Heart left ventricle (tissue), 16 donors: Measurements from ENCODE around the gene OR2A1. TPM values are rescaled to one million over a fixed set of nuclear protein-coding genes. Genes with fewer than 3 reads are reported as not detected.
"Not testable (repeated sequence)": the region's sequence is repeated elsewhere in the genome, so short reads cannot be mapped to it uniquely, and the experiment has no call there.

ENCODE experiments used
- ATAC-seq, 4 donors: fragments of 200-7000 bp; cut with Tn5 transposase; one replicate each; pipeline ENCODE4 v1.9.1; 2020 to 2022; ENCODE audit warnings: moderate library complexity in 4 of 4, mild to moderate bottlenecking in 3 of 4, moderate number of reproducible peaks in 1 of 4
- DNase-seq, 5 donors: peaks; one replicate each; pipeline ENCODE4 v3.0.0-alpha.2; 2020
- H3K27ac ChIP-seq, 12 donors: fragments of 200-600 bp; sonication (generic) in 4 of 12; one replicate each; pipeline versions ENCODE4 v1.5.0 to v1.8.0; 2016 to 2022; ENCODE audit warnings: mild to moderate bottlenecking in 2 of 12
- H3K27me3 ChIP-seq, 9 donors: fragments of 200-600 bp; sonication (generic) in 2 of 9; one replicate each; pipeline versions ENCODE4 v1.5.1 to v1.8.0; 2016 to 2022; ENCODE audit warnings: mild to moderate bottlenecking in 3 of 9
- H3K36me3 ChIP-seq, 9 donors: fragments of 200-600 bp; sonication (generic) in 2 of 9; one replicate each; pipeline versions ENCODE4 v1.5.0 to v1.8.0; 2018 to 2022; ENCODE audit warnings: mild to moderate bottlenecking in 2 of 9
- H3K4me1 ChIP-seq, 12 donors: fragments of 200-600 bp; sonication (generic) in 4 of 12; one replicate each; pipeline versions ENCODE4 v1.5.0 to v1.8.0; 2016 to 2022; ENCODE audit warnings: mild to moderate bottlenecking in 3 of 12
- H3K4me3 ChIP-seq, 12 donors: fragments of 200-600 bp; sonication (generic) in 4 of 12; one replicate each; pipeline versions ENCODE4 v1.5.0 to v1.8.0; 2017 to 2022; ENCODE audit warnings: mild to moderate bottlenecking in 9 of 12, moderate library complexity in 4 of 12
- H3K9me3 ChIP-seq, 12 donors: fragments of 200-600 bp; sonication (generic) in 4 of 12; one replicate each; pipeline versions ENCODE4 v1.5.0 to v1.8.0; 2016 to 2022; ENCODE audit warnings: mild to moderate bottlenecking in 1 of 12
- WGBS, 4 donors: extraction: QIAGEN DNeasy Blood & Tissue Kit in 2 of 4; methylation state at CpG; one replicate each; pipeline versions ENCODE4 v1.1.5 to v1.1.7; 2013 to 2018; 5-methylcytosine and 5-hydroxymethylcytosine counted together
- intact Hi-C, 10 donors: fragments of 100-400 bp; cut with DNase I; formaldehyde crosslinking; loops; one replicate each; pipeline versions ENCODE4 v1.11.1 to v1.14.2; 2022
- polyA plus RNA-seq, 2 donors: library from polyadenylated mRNA; stranded (reverse); fragments of 200-250 nt; gene quantifications; one replicate each; pipeline ENCODE4 v1.2.3, GENCODE V29; 2013
- total RNA-seq, 9 donors: library from RNA; depleted of rRNA in 2 of 9; stranded (reverse); fragments of >200 nt in 2 of 9; fragmentation: NEBNext Ultra II Directional in 3 of 9; extraction: Animal tissue kit (Norgen Biotek cat#: 25700) in 3 of 9; gene quantifications; one replicate each; pipeline versions ENCODE4 v1.1.0 to v1.2.4, GENCODE V29; 2016 to 2023
- donor health status: ischemic (EF 13 %, LVEDD 7.1; RV severe dilation, severe dysfunction).
- donor health status: healthy with polysubstance abuse.
- donor health status: DM: no; HTN: yes; CAD: no.
- donor health status: DM: no; HTN: no; CAD: no.
- donor health status: ischemic (EF 25% LVEDD 6.9; RV normal size, moderate dysfunction).
- donor health status: ischemic (EF 25% LVEDD 5.7; RV mildly dilated, moderate dysfunction).
- donor health status: healthy.
- donor health status: DM: yes; HTN: yes; CAD: no.
- donor health status: ischemic (EF 35%, LVEDD 5.7; RV mildly dilated, moderate dysfunction).
- donor health status: nonischemic (EF 11% LVEDD 7.7; RV severe dilation, severe dysfunction).
- donor health status: DM: yes; HTN: yes; CAD: no.
- donor health status: PGD.
- donor health status: ischemic (EF 29% LVEDD 5.4; RV normal size, mild dysfunction).
- donor health status: nonischemic (EF 23%, LVEDD 6.1; RV moderate dilation, normal function).

The OR2A1 gene
- total and polyA plus RNA-seq, 11 donors = 0.04 to 0.25 (median 0.11) TPM; not detected in 7

DNA sequence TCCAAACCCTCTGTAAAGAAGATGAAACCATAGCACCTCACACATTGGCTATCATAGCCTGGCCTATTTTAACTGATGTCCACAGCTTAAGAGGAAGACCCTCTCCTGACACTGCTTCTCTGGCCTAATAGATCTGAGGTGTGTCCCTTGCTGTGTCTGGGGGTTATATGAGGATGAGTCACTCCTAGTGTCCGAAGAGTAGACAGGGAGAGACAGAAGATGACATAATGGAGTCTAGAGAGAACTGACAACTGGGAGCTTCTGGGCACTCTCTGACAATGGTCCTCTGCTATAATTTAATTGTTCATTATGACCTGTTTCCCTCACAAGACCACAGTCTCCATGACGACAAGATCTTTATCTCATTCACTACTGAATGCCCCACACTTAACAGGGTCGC lies 49.8 kb downstream of the OR2A1 start:
- ATAC-seq, DNase-seq, H3K36me3 ChIP-seq, H3K27ac ChIP-seq, intact Hi-C loops, H3K4me1 ChIP-seq, H3K27me3 ChIP-seq, H3K9me3 ChIP-seq, H3K4me3 ChIP-seq: not testable (repeated sequence)
- no CpG with 5 or more reads among the region's 3 CpGs for WGBS, 4 donors

DNA sequence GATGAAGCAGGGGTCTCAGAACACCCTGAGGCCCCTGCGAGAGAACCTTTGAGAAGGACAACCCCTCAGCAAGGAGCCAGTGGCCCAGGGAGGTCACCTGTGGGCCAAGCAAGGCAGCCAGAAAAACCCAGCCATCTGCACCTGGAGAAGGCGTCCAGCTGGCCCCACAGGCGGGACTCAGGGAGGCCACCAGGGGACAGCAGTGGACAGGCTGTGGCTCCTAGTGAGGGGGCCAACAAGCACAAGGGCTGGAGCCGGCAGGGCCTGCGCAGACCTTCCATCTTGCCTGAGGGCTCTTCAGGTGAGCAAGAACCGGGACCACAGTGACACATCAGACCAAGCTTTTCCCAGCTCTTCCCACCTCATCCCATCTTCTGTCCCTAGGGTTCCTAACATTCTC lies 53.3 kb downstream of the OR2A1 start:
- H3K27me3 ChIP-seq, H3K4me1 ChIP-seq, DNase-seq, H3K36me3 ChIP-seq, intact Hi-C loops, ATAC-seq, H3K9me3 ChIP-seq, H3K27ac ChIP-seq, H3K4me3 ChIP-seq: not testable (repeated sequence)
- WGBS, 4 donors = no CpG with 5 or more reads among the region's 6 CpGs

DNA sequence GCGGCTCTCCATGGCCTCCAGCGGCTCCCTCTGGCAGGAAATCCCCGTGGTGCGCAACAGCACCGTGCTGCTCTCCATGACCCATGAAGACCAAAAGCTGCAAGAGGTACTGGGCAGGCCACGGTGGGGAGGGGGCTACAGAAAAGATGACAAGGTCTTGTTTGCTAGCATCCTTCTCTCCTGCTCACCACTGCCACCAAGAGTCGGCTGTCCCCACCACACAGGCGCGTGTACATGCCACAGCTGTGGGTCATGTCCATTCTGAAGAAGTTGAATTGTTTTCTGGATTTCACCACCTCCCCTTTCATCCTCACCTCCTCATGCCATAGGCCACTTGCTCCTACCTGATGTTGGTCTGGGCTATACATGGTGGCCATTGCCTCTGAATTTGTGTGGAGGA lies 55.0 kb downstream of the OR2A1 start:
- not testable (repeated sequence) for ATAC-seq

DNA sequence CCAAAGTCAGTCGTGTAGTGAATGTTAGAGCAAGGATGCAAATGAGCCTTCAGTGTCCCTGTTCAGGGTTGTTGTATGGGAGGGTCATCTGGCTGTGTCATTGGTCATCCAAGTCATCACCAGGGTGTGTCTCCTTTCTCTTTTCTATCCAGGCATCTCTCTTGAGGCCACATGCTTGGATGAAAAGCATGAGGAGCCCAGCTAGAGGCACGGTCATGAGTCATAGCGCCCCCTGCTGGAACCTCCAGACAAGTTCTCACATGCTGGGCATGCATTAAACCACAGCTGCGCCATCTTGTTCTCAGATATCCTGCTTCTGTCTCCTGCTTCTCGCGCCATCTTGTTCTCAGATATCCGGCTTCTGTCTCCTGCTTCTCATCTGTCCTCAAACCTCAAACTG lies 57.0 kb downstream of the OR2A1 start:
- H3K27ac ChIP-seq, DNase-seq, intact Hi-C loops, ATAC-seq, H3K27me3 ChIP-seq, H3K9me3 ChIP-seq, H3K4me3 ChIP-seq, H3K36me3 ChIP-seq, H3K4me1 ChIP-seq: not testable (repeated sequence)
- 97% methylated on average over 4 of the region's 7 CpGs; no CpG with 5 or more reads in 3 of the 4 donors for WGBS, 4 donors

More for the DNA sequence above, 55.0 kb downstream of the OR2A1 start:
- intact Hi-C loops, H3K4me3 ChIP-seq, H3K27me3 ChIP-seq, H3K36me3 ChIP-seq, H3K27ac ChIP-seq, H3K9me3 ChIP-seq, DNase-seq, H3K4me1 ChIP-seq: not testable (repeated sequence)
- WGBS, 4 donors = no CpG with 5 or more reads among the region's 9 CpGs

Other genes with a start within 250 kb of the OR2A1 start
- not detected for gene OR2A25, start 242.6 kb upstream of the OR2A1 start, total RNA-seq
- gene OR2A25, start 242.6 kb upstream of the OR2A1 start, polyA plus RNA-seq = not detected
- not detected for gene OR2A12, start 226.1 kb upstream of the OR2A1 start, total RNA-seq
- gene OR2A12, start 226.1 kb upstream of the OR2A1 start, polyA plus RNA-seq = not detected
- not detected for gene OR2A2, start 202.8 kb upstream of the OR2A1 start, total RNA-seq
- gene OR2A2, start 202.8 kb upstream of the OR2A1 start, polyA plus RNA-seq = not detected
- not detected for gene OR2A14, start 189.2 kb upstream of the OR2A1 start, total RNA-seq
- not detected for gene OR2A14, start 189.2 kb upstream of the OR2A1 start, polyA plus RNA-seq
- 1 to 10 TPM in 2 of 9 donors, under 1 TPM in 3, not detected in 4; 0.08 to 2.6 (median 0.25) TPM for gene CTAGE4, start 129.0 kb upstream of the OR2A1 start, total RNA-seq
- under 1 TPM; 0.03 to 0.27 TPM for gene CTAGE4, start 129.0 kb upstream of the OR2A1 start, polyA plus RNA-seq
- 1 to 10 TPM in 3 of 9 donors, under 1 TPM in 4, not detected in 2; 0.27 to 4.2 (median 0.60) TPM for gene ARHGEF35, start 116.6 kb upstream of the OR2A1 start, total RNA-seq
- under 1 TPM; 0.47 to 0.95 TPM for gene ARHGEF35, start 116.6 kb upstream of the OR2A1 start, polyA plus RNA-seq
- gene OR2A42, start 72.8 kb upstream of the OR2A1 start, total RNA-seq = not detected
- not detected for gene OR2A42, start 72.8 kb upstream of the OR2A1 start, polyA plus RNA-seq
- gene OR2A7, start 47.6 kb upstream of the OR2A1 start, total RNA-seq = 1 to 10 TPM in 1 of 9 donors, under 1 TPM in 7, not detected in 1; 0.23 to 4.4 (median 0.48) TPM
- under 1 TPM; 0.19 TPM for gene OR2A7, start 47.6 kb upstream of the OR2A1 start, polyA plus RNA-seq
- gene CTAGE8, start 43.1 kb upstream of the OR2A1 start, total RNA-seq = under 1 TPM in 2 of 9 donors, not detected in 7; 0.13 to 0.51 TPM
- gene CTAGE8, start 43.1 kb upstream of the OR2A1 start, polyA plus RNA-seq = under 1 TPM in 1 of 2 donors, not detected in 1; 0.07 TPM
- gene ARHGEF5, start 43.0 kb downstream of the OR2A1 start, total RNA-seq = 10 to 100 TPM in 1 of 9 donors, 1 to 10 TPM in 5, under 1 TPM in 3; 0.75 to 11.7 (median 1.4) TPM
- gene ARHGEF5, start 43.0 kb downstream of the OR2A1 start, polyA plus RNA-seq = under 1 TPM; 0.53 to 0.58 TPM
- not detected for gene NOBOX, start 91.3 kb downstream of the OR2A1 start, total RNA-seq
- gene NOBOX, start 91.3 kb downstream of the OR2A1 start, polyA plus RNA-seq = not detected